Stimulated activated CD8-positive, alpha-beta memory T cell treated with anti-CD3 and anti-CD28 coated beads, Interleukin-4, amount 100 ng/mL, for 24 hours (primary cell): Measurements from ENCODE around the gene SNRPA.
"Not testable (repeated sequence)": the region's sequence is repeated elsewhere in the genome, so short reads cannot be mapped to it uniquely, and the experiment has no call there.

Experiments used
- DNase-seq: peaks from one replicate; pipeline ENCODE4 v3.0.0-alpha.2; 2020; ENCODE audit warnings: low read depth

The SNRPA gene

DNA sequence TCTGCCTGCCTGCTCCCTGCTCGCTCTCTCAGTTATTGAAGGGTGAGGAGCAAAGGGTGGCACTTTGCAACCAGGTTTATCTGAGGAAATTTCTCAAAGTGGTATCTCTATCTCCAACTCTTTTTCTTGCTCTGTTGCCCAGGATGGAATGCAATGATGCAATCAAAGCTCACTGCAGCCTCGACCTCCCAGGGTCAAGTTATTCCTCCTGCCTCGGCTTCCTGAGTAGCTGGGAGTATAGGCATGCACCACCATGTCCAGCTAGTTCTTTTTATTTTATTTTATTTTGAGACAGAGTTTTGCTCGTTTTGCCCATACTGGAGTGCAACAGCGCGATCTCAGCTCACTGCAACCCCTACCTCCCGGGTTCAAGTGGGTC, 5.6 kb upstream of the SNRPA start:
- DNase-seq: no peak

DNA sequence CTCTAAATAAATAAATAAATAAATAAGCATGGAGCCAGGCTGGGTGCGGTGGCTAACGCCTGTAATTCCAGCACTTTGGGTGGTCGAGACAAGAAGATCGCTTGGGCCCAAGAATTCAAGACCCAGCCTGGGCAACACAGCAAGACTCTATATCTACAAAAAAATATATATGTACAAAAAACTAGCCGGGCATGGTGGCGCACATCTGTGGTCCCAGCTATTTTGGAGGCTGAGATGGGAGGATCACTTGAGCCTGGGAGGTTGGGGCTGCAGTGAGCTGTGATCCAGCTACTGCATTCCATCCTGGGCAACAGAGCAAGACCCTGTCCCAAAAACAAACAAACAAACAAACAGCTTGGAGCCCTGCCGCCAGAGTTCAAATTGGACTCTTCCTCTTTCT, 3.5 kb upstream of the SNRPA start:
- no peak for DNase-seq

DNA sequence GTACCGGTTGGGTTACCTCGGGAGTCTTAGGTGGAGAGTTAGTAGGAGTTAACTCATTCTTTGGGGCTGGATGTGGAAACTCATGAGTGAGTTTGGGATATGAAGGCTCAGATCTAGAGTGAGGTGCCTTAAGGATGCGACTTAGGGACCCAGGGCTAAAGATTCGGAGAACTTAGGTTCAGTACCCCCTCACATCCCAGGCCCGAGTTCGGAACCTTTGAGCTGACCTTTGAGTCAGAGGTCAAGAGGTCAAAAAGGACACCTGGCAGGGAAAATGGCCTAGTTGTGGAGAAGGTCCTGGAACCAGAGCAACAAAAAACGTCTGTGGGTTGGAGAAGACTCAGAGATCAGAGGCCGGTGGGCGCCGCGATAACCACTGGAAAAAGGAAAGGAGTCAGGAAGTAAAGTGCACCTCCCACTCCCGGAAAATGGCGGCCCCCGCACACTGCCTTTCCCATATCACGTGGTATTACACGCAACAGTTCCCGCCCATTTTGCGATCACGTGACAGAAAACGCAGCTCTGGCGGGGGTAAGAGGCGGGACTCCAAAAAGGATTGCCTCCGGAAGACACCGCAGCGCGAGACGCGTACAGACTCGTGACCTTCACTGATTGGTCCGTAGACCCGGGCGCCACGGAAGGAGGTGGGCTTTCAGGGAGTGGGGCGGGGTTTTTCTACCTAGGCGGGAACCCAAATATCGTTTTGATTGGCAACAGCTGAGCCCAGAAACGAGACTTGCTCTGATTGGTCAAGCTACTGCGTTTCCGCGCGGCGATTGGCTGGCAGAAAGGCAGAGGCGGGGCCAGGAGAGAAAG, 737 bp upstream of the SNRPA start, which contains the start of gene ACTMAP:
ACTMAP (minus strand) TSS at position 420 of the 816 bp plus-strand sequence. CDS start 674 bp downstream, outside the sequence.
- peak; percentile 98 for DNase-seq

- no peak for DNase-seq
These were observed 1.3 kb downstream of the SNRPA start for GRCh38 chr19:40752257-40752781.

- peak; percentile 60 for DNase-seq
These were observed 3.7 kb downstream of the SNRPA start for GRCh38 chr19:40754611-40755247.

DNA sequence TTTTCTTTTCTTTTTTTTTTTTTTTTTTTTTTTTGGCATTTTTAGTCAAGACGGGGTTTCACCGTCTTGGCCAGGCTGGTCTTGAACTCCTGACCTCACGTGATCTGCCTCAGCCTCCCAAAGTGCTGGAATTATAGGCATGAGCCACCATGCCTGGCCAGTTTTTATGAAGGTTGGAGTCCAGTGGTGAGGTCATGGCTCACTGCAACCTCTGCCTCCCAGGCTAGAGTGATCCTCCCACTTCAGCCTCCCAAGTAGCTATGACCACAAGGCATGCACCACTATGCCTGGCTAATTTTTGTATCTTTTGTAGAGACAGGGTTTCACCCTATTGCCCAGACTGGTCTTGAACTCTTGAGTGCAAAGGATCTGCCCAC, 4.2 kb downstream of the SNRPA start:
- DNase-seq: no peak

DNA sequence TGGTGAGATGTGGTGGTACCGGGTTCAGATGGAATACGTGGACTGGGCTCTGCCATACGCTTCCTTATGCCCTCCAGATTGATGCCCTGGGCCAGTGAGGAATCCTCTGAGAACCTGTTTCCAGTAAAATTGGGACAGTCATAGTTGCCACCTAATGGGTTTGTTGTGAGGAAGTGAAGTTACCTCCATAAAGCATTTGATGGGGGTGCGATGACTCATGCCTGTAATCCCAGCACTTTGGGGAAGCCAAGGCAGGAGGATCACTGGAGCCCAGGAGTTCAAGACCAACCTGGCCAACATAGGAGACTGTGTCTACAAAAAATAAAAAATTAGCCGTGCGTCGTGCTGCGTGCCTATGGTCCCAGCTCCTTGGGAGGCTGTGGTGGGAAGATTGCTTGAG, 4.8 kb downstream of the SNRPA start:
- DNase-seq: no peak

DNA sequence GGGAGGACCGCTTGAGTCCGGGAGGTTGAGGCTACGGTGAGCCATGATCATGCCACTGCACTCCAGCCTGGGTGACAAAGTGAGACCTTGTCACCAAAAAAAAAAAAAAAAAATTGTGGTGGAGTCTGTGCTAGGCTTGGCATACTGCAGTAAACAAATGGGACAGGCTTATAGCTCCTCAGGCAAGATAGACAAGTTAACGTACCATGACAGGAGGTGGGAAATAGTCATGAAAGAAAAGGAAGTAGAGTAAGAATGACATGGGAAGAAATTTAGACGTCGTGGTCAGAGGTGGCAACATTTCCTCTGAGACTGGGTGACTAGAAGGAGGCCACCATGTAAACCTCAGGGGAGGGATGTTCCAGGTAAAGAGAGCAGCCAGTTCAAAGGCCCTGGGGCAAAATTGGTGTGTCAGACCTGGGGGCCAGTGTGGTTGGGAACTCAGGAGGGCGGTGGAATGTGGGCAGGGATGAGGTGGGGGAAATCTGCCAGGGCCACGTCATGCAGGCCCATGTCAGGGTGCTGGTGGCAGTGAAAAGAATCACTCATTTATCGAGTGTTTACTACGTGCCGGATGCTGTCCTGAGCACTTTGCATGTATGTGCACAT, 5.6 kb downstream of the SNRPA start:
- DNase-seq: no peak

DNA sequence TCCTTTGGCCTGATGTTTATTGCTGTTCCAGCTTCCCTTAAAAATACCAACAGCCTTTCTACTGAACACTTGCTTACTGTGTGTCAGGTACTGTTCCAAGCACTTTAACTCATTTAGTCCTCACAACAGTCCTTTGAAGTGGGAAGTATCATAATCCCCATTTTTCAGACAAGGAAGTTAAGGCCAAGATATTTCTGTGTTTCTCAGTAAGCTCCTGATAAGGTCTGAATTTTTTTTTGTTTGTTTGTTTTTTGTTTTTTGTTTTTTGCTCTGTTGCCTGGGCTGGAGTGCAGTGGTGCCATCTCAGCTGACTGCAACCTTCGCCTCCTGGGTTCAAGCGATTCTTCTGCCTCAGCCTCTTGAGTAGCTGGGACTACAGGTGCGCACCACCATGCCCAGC, 7.5 kb downstream of the SNRPA start:
- DNase-seq: no peak

GRCh38 chr19:40759352-40759751, 8.3 kb downstream of the SNRPA start:
- DNase-seq: no peak

DNA sequence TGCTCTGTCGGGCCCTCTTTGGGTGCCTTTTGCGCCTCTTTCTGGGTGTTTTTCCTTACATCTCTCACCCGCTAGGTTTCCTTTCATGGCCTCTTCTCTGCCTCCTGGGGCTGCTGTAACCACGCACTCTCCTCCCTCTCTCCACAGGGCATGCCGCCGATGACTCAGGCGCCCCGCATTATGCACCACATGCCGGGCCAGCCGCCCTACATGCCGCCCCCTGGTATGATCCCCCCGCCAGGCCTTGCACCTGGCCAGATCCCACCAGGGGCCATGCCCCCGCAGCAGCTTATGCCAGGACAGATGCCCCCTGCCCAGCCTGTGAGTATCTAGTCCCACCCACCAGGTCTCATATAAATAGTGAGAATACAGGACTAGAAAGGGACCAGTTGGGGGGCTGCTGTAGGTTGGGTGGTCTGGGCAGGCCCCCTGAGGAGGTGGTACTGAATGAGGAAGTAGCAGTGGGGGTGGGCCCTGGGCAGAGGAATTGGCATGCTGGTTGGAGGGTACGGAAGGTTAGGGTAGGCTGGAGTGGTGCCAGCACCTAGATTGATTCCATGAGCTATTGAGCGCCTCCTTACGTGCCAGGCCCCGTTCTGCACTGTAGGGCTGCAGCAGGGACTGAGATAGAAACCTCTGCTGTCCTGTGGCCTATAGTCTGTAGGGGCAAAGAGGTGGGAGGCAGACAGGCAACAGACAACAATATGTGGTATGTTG, 11.9 kb downstream of the SNRPA start:
- DNase-seq: no peak

- no peak for DNase-seq
These were observed 12.5 kb downstream of the SNRPA start for GRCh38 chr19:40763526-40763925.

- DNase-seq: no peak
These were observed 13.0 kb downstream of the SNRPA start for GRCh38 chr19:40763963-40764362.

- DNase-seq: not testable (repeated sequence)
These were observed 15.4 kb downstream of the SNRPA start for GRCh38 chr19:40766385-40766784.

- DNase-seq: no peak
These were observed 17.9 kb downstream of the SNRPA start for GRCh38 chr19:40768869-40769268.

GRCh38 chr19:40771101-40771862, 20.3 kb downstream of the SNRPA start:
- DNase-seq: not testable (repeated sequence)

DNA sequence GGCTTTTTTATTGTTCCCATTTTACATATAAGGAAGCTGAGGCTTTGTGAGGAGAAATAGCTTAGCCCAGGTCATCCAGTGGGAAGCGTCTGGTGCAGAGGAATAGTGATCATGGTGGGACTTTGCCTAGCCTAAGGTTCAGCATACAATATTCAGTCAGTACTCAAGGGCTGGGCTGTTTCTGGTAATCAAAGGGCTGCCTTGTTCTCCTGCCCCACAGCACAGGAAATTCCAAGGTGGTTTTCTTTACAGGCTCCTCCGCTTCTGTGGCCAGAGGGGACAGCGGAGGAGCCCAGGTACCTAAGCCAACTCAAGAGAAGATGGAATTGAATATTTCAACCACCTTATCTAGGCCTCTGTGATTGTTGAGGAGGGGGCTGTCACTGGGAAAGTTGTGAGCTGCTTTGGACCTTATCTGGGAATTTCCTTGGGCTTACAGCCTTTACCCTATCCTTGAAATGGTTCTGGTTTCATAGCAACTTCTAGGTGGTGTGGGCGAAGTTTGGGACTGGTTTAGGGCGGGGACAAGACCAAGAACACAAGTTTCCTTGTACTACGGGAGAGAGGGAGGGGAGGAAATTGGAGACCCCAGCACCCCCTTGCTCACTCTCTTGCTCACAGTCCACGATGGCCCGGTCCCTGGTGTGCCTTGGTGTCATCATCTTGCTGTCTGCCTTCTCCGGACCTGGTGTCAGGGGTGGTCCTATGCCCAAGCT, 24.1 kb downstream of the SNRPA start, which contains the start of gene MIA:
MIA (plus strand) TSS at position 606 of the 716 bp plus-strand sequence; CDS start at position 628, 22 bp downstream.
- no peak for DNase-seq

- no peak for DNase-seq
These were observed 24.6 kb downstream of the SNRPA start for GRCh38 chr19:40775632-40776022.

GRCh38 chr19:40776364-40776763, 25.4 kb downstream of the SNRPA start:
- no peak for DNase-seq

DNA sequence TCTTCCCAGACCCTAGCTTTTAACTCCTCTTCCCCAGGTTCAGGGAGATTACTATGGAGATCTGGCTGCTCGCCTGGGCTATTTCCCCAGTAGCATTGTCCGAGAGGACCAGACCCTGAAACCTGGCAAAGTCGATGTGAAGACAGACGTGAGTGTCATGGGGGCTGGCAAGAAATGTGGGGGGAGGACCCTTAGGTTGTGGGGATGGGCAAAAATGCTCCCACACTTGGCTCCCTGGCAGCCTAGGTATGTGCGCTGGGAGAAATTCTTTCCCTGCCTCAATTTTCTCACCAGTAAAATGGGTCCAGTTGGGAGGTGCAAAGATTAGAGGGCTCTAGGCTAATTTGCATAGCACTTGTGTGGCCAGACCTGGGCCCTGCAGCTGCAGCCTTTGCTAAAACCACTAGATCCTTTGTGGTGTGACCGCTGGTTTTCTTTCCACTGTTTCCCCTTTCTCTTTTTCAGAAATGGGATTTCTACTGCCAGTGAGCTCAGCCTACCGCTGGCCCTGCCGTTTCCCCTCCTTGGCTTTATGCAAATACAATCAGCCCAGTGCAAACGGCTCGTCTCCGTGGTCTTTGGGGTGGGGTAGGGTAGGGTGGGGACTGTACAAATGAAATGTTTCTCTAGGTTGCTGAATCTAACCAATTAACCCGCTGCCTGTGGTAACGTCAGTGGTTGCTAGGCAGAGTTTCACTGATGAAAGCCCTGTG, 26.1 kb downstream of the SNRPA start:
- DNase-seq: peak; percentile 79
